CD4-positive, alpha-beta T cell treated with Interleukin-1 beta for 1 hour (primary cell): Measurements from ENCODE around the gene RNU7-1.
A peak's percentile ranks its signal among the peaks of the same experiment; 100 is the strongest.

ENCODE experiments used
- DNase-seq, 2 donors: peaks; one replicate each; pipeline ENCODE4 v3.0.0-alpha.2; 2020 to 2022

Gene RNU7-1

DNA sequence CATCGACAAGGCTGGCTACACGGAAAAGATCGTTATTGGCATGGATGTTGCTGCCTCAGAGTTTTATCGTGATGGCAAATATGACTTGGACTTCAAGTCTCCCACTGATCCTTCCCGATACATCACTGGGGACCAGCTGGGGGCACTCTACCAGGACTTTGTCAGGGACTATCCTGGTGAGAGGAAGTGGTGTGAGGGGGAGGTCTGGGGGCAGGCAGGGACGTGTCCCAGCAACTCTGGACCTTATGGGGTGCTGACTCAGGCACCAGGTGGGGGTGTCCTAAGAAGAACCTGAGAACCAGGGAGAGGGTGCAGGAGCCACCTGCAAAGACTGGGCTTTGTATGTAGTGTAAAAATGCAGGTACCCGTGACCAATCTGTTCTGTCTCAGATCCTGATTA is 24.0 kb upstream of the RNU7-1 start:
- DNase-seq, result no peak

DNA sequence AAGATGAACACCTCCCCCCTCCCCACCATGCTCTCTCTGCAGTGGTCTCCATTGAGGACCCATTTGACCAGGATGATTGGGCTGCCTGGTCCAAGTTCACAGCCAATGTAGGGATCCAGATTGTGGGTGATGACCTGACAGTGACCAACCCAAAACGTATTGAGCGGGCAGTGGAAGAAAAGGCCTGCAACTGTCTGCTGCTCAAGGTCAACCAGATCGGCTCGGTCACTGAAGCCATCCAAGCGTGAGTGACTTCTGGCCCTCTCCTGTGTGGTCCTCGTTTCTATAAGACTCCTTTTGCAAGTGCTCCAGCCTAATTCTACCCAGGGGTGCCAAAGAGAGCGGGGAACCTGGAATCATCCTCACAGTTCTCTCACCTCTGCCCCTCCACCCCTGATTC is 22.1 kb upstream of the RNU7-1 start:
- no peak for DNase-seq

DNA sequence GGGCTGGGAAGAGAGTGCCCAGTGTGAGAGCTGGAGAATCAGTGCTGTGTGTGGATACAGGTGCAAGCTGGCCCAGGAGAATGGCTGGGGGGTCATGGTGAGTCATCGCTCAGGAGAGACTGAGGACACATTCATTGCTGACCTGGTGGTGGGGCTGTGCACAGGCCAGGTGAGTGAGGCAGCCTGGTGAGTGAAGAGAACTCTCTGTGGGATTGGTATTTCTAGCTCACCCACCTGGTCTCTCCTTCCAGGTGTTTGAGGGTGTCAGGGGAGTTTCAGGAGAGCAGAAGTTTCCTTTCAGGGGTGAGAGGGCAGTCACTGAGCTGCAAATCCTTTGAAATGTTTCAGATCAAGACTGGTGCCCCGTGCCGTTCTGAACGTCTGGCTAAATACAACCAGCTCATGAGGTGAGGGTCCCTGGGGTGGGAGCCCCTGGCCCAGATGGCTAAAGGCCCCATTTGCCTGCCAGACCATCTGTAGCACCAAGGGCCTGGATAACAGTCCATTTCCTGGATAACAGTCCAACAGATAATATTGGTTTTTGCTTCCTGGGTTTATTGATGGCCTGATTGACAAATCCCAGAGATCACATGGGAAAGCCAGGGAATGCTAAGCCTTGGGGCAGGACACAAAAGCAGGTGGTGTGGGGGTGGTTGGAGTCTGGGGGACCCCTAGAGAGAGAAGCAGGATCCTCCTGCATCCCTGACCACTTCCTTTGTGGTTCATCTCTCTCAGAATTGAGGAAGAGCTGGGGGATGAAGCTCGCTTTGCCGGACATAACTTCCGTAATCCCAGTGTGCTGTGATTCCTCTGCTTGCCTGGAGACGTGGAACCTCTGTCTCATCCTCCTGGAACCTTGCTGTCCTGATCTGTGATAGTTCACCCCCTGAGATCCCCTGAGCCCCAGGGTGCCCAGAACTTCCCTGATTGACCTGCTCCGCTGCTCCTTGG is 21.3 kb upstream of the RNU7-1 start:
- DNase-seq, result no peak

DNA sequence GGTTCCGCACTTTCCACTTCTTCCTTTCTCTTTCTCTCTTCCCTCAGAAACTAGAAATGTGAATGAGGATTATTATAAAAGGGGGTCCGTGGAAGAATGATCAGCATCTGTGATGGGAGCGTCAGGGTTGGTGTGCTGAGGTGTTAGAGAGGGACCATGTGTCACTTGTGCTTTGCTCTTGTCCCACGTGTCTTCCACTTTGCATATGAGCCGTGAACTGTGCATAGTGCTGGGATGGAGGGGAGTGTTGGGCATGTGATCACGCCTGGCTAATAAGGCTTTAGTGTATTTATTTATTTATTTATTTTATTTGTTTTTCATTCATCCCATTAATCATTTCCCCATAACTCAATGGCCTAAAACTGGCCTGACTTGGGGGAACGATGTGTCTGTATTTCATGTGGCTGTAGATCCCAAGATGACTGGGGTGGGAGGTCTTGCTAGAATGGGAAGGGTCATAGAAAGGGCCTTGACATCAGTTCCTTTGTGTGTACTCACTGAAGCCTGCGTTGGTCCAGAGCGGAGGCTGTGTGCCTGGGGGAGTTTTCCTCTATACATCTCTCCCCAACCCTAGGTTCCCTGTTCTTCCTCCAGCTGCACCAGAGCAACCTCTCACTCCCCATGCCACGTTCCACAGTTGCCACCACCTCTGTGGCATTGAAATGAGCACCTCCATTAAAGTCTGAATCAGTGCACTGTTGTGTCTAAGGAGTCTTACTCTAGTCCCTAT is 20.4 kb upstream of the RNU7-1 start:
- no peak for DNase-seq

DNA sequence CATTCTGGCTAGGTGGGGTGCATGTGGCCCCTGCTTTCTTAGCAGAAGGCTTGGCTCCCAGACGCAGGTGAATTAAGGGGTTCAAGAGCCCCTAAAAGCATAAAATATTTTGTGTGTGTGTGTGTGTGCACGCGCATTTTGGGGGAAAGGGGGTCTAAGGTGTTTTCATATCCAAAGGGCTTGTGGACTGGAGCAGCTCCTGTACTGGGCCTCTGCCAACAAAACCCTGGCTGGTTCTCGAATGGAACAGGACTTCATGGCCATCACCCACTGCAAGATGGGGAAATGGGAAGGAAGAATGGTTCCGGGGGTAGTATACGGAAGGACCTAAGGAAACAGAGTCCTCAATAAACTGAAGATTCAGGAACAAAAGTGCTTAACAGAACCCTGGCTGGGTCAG is 19.8 kb upstream of the RNU7-1 start:
- no peak for DNase-seq

DNA sequence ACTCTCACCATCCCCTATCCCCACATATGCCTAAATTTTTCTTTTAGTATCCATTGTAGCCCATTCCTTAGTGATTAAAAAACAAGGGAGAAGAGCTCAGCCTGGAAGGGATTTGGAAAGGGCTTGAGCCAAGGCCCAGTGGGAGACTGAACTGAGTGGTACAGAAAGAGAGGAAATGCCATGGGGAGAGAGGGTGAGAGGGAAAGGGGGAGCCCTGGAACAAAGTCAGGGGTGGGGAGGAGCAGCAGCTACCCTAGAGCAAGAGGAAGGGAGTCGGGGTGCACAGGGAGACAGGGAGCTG is 18.4 kb upstream of the RNU7-1 start:
- no peak for DNase-seq

DNA sequence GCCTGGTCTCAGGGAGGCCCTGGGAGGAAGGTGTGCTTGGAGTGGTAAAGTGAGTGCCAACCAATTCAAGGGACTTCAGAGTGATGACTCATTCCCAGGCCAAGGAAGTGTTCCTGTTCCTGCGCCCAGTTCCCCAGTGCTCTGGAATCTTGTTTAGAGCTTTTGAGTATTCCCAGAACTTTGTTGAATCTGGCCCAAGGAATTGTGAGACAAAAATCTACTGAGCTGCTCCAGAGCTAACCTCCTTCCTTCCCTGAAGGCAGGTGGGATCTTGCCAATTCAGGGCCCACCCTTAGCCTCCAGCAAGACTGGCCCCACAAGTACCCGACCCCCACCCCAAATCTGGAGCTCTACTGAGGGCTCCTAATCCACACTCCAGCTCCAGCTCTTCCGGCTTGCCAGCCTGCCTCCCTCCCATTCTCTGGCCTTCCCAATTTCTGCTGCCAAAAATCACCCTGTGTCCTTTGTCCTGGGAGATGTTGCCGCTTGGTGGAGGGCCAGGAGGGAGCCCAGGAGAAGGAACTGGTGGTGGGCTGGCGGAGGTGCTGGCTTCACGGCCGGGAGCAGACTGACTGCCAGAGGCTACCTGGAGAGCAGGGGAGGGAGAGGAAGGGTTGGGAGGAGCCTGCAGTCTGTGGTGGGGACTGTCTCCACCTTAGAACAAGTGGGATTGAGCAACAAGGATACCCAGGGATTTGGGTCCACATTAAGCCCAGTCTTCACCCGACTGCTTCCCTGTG is 17.9 kb upstream of the RNU7-1 start:
- DNase-seq, result no peak

DNA sequence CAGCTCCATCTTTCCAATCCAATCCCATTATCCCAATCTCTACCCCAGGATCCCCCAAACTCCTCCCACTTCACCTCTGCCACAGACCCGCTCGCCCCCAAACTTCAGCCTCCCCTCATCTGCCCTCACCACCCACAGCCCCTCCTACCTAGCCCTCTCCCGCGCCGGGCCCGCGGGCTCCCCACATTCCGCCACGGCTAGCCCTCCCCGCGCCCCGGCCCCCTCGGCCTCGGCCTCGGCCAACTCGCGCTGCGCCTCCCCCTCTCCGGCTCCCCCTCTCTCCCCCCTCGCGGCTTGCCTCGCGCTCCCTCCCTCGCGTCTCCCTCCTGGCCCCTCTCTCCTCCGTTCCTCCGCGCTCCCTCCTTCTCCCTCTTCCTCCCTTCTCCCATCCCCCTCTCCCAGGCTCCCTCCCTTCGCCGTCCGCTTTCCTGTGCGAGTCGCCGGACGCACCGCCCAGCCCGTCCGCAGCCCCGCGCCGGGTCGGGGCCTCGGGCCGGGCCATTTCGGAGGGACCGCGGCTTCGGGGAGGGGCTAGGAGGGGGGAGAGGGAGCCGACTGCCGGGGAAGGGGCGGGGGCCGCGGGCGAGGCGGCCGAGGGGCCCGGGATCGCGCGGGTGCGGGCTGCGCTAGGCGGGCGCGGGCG is 16.1 kb upstream of the RNU7-1 start, which contains the start of gene ATN1:
Gene ATN1, plus strand, starts transcription at position 581 of the 643 bp plus-strand sequence. CDS start 6,043 bp downstream, outside the sequence.
- peak; percentile 41 to 53 for DNase-seq

DNA sequence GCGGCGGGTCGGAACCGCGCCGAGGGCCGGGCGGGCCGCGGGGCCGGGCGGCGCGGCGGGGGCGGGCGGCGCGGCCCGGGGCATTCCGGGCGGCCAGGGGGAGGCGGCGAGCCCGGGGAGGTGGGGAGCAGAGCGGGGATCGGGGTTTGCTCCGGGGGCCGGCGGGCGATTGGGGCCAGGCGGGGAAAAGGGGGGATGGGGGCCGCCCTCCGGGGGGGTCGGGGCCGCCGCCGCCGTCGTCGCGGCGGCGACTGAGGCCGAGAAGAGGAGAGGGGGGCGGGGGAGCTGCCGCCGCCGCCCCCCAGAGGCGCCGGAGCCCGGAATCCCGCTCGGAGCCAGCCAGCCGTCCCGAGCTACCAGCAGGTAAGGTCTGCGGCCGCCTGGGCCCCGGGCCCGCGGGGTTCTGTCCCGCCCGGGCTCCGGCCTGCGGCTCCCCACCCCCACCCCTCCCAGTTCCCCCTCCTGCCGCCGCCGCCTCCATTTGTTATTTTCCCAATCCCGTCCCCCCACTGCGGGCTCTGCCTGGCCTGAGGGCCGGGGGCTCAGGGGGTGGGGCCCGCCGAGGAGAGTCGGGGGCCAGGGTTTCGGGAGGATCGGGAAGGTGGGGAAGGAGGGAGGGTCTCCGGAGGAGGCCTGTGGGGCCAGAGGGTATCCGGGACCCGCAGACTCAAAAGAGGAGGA is 15.5 kb upstream of the RNU7-1 start:
- no peak for DNase-seq

DNA sequence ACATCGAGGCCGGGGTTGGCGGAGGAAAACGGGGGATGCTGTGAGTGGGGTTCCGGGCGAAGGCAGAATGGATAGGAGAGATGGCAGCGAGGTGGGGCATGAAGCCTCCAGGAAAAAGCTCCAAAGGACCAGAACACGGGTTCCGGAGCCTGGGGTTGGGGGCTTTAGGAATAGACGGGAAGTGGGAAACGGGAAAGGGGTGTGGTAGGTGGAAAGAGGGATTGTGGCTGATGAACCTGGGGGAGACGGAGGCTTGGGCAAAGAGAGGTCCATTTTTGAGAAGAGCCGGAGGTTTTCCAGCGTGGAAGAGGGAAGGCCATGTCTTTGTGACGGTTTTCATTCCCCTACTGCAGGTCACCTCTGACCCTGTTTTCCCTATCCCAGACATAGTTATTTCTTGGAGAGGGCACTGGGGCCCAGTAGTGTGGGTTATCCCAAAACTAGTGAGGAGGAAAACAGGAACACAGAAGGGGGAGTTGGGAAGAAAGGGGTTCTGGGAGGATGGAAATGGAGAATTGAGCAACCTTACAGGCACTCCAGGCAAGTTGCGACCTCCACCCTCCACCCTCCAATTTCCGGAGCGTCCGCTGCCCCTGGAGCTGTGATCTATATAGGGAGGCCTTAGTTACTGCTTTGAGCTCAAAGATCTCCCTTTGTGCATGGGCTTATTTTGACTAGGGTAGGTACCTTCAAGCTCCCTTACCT is 14.8 kb upstream of the RNU7-1 start:
- no peak for DNase-seq

DNA sequence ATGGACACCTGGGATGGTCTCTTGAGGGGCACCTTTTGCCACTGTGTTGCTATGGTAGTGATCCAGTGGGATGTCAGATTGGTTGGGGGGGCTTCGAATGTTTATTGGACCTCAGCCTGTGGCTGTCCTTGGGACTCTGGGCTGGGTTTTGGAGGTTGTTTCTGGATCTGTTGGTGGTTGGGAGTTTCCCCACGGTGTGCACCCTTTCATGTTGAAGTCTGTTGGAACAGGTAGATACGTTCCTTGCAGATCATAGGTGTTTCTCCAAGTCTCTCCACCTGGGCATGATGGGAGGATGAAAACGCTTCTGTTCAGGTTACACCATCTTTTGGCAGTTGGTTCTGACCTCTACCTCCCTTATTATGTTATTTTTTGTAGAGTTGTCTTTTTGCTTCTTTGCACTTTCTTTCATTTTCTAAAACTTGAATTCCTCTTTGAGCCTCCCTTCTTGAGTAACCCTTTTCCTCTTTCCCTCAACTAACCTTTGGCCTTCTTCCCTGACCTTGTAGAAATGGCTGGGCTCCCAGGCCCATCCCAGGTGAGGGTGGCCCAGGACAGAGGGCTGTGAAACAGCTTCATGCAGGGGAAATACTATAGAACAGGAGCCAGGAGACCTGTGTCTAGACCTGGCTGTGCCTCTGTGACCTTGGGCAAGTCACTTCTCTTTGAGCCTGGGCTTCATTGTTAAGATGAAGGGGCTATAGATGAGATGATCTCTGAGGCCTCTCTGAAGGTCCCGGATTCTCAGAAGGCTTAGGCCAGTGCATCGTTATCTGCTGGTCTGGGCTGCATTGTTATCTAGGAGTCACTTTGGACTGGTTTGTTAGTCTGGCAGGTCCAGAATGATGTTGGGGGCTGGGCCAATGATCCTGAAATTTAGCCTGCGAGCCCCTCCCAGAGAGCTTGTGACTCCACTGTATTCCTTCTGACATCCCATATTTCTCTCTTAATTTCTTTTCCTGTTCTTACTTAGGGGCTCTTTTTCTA is 13.9 kb upstream of the RNU7-1 start:
- DNase-seq, result no peak

DNA sequence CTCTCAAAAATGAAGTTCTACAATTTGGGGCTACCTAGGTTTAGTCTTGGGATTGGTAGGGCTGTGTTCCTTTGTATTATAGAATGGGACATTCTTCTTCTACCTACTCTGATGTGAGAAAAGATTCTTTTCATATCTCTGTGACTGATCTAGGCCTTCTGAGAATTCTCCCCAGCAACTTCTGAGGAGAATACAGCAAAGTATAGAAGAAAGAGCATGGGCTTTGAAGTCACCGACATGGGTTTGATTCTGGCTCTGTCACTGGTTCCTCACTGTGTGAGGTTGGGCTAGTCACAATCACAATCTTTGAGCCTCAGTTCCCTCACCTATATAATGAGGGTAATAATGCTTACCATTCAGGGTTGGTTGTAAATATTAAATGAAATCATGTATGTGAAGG is 10.8 kb upstream of the RNU7-1 start:
- DNase-seq, result no peak

DNA sequence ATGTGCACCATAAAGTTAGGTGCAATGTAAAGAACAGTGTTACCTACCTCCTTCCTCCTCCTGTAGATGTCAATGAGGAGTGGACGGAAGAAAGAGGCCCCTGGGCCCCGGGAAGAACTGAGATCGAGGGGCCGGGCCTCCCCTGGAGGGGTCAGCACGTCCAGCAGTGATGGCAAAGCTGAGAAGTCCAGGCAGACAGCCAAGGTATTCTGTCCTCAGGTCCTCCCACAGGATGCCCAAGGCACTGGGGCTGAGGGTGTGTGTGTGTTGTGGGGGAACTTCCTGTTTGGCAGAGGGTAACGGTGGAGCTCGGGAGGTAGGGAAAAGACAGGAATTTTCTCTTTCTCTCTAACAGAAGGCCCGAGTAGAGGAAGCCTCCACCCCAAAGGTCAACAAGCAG is 9.5 kb upstream of the RNU7-1 start:
- DNase-seq, result no peak

DNA sequence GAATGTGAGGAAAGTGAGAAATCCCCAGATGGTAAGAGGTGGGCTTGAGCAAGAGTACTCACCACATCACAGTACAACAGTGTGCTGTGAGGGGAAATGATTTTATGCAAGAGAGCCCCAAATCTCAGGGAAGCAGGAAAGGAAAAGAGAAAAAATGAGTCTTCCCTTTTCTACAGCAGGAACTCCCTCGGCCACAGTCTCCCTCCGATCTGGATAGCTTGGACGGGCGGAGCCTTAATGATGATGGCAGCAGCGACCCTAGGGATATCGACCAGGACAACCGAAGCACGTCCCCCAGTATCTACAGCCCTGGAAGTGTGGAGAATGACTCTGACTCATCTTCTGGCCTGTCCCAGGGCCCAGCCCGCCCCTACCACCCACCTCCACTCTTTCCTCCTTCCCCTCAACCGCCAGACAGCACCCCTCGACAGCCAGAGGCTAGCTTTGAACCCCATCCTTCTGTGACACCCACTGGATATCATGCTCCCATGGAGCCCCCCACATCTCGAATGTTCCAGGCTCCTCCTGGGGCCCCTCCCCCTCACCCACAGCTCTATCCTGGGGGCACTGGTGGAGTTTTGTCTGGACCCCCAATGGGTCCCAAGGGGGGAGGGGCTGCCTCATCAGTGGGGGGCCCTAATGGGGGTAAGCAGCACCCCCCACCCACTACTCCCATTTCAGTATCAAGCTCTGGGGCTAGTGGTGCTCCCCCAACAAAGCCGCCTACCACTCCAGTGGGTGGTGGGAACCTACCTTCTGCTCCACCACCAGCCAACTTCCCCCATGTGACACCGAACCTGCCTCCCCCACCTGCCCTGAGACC is 8.0 kb upstream of the RNU7-1 start:
- no peak for DNase-seq

DNA sequence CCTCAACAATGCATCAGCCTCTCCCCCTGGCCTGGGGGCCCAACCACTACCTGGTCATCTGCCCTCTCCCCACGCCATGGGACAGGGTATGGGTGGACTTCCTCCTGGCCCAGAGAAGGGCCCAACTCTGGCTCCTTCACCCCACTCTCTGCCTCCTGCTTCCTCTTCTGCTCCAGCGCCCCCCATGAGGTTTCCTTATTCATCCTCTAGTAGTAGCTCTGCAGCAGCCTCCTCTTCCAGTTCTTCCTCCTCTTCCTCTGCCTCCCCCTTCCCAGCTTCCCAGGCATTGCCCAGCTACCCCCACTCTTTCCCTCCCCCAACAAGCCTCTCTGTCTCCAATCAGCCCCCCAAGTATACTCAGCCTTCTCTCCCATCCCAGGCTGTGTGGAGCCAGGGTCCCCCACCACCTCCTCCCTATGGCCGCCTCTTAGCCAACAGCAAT is 7.4 kb upstream of the RNU7-1 start:
- no peak for DNase-seq

DNA sequence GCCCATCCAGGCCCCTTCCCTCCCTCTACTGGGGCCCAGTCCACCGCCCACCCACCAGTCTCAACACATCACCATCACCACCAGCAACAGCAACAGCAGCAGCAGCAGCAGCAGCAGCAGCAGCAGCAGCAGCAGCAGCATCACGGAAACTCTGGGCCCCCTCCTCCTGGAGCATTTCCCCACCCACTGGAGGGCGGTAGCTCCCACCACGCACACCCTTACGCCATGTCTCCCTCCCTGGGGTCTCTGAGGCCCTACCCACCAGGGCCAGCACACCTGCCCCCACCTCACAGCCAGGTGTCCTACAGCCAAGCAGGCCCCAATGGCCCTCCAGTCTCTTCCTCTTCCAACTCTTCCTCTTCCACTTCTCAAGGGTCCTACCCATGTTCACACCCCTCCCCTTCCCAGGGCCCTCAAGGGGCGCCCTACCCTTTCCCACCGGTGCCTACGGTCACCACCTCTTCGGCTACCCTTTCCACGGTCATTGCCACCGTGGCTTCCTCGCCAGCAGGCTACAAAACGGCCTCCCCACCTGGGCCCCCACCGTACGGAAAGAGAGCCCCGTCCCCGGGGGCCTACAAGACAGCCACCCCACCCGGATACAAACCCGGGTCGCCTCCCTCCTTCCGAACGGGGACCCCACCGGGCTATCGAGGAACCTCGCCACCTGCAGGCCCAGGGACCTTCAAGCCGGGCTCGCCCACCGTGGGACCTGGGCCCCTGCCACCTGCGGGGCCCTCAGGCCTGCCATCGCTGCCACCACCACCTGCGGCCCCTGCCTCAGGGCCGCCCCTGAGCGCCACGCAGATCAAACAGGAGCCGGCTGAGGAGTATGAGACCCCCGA is 6.8 kb upstream of the RNU7-1 start:
- DNase-seq, result peak; percentile 56 to 61

DNA sequence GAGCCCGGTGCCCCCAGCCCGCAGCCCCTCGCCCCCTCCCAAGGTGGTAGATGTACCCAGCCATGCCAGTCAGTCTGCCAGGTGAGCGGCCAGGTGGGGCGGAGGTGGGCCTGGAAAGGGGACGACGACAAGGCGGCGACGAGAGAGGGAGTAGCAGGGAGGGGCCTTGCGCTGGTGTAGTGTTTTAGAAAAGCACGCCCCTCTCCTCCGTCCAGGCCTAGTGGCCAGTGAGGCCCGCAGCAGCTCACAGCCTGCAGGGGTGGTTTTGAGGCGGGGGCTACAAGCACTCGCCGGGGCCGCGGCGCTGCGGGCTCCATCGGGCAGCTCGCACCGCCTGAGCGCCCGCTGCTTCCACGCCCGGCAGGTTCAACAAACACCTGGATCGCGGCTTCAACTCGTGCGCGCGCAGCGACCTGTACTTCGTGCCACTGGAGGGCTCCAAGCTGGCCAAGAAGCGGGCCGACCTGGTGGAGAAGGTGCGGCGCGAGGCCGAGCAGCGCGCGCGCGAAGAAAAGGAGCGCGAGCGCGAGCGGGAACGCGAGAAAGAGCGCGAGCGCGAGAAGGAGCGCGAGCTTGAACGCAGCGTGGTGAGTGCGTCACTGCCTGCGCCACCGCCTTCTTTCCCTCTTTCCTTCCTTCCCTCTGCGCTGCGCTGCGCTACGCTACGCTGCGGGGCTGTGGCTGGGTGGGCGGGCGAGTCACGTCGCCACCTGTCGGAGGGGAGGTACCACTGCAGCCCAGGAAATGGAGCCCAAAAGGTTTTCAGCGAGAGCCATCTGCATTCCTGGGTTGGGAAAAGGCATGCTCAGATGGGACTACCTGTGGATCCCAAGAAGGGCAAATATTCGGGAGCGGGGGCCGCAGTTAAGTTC is 5.9 kb upstream of the RNU7-1 start:
- peak; percentile 95 to 96 for DNase-seq
